G401.6 (cell line): ENCODE results near the gene BBX.
"Not testable (repeated sequence)": the region's sequence is repeated elsewhere in the genome, so short reads cannot be mapped to it uniquely, and the experiment has no call there.

Experiments
- FAIRE-seq: peaks from 2 replicates; lab custom pipeline; 2012; peaks lifted over from hg19 to GRCh38; lab: Jason Lieb, UNC

BBX gene

GRCh38 chr3:107543666-107544065 is 20.9 kb downstream of the BBX start:
- no peak for FAIRE-seq

- FAIRE-seq: no peak
Measured at GRCh38 chr3:107545680-107546120, 22.9 kb downstream of the BBX start.

GRCh38 chr3:107548601-107549000 is 25.8 kb downstream of the BBX start:
- FAIRE-seq: no peak

- FAIRE-seq: no peak
Measured at GRCh38 chr3:107555359-107555758, 32.6 kb downstream of the BBX start.

GRCh38 chr3:107557743-107558142 is 35.0 kb downstream of the BBX start:
- no peak for FAIRE-seq

- no peak for FAIRE-seq
Measured at GRCh38 chr3:107560166-107560565, 37.4 kb downstream of the BBX start.

- FAIRE-seq: no peak
Measured at GRCh38 chr3:107561980-107562379, 39.2 kb downstream of the BBX start.

- no peak for FAIRE-seq
Measured at GRCh38 chr3:107562969-107563529, 40.3 kb downstream of the BBX start.

- FAIRE-seq: not testable (repeated sequence)
Measured at GRCh38 chr3:107565244-107565643, 42.5 kb downstream of the BBX start.

GRCh38 chr3:107571089-107571488 is 48.3 kb downstream of the BBX start:
- FAIRE-seq: not testable (repeated sequence)

- FAIRE-seq: not testable (repeated sequence)
Measured at GRCh38 chr3:107571492-107571891, 48.7 kb downstream of the BBX start.

- no peak for FAIRE-seq
Measured at GRCh38 chr3:107574650-107575049, 51.9 kb downstream of the BBX start.

GRCh38 chr3:107578091-107578490 is 55.3 kb downstream of the BBX start:
- FAIRE-seq: no peak

- FAIRE-seq: no peak
Measured at GRCh38 chr3:107578523-107578922, 55.8 kb downstream of the BBX start.

GRCh38 chr3:107579371-107579770 is 56.6 kb downstream of the BBX start:
- no peak for FAIRE-seq

- FAIRE-seq: no peak
Measured at GRCh38 chr3:107581230-107581629, 58.5 kb downstream of the BBX start.

- no peak for FAIRE-seq
Measured at GRCh38 chr3:107588217-107588616, 65.5 kb downstream of the BBX start.

GRCh38 chr3:107589454-107589853 is 66.7 kb downstream of the BBX start:
- FAIRE-seq: no peak

GRCh38 chr3:107590786-107591185 is 68.0 kb downstream of the BBX start:
- FAIRE-seq: no peak

- no peak for FAIRE-seq
Measured at GRCh38 chr3:107592073-107592472, 69.3 kb downstream of the BBX start.

- no peak for FAIRE-seq
Measured at GRCh38 chr3:107594870-107595269, 72.1 kb downstream of the BBX start.

GRCh38 chr3:107596639-107597038 is 73.9 kb downstream of the BBX start:
- FAIRE-seq: no peak

GRCh38 chr3:107598926-107599771 is 76.4 kb downstream of the BBX start:
- FAIRE-seq: no peak

GRCh38 chr3:107599772-107600145 is 77.0 kb downstream of the BBX start:
- FAIRE-seq: no peak
